Neural progenitor cell (in vitro differentiated cells): ENCODE results near the gene AKAP8.

Source experiments
- EZH2 ChIP-seq: fragments of 200-600 bp; sonication (generic); IDR thresholded peaks from 2 replicates; pipeline ENCODE4 v1.6.1; 2017; ENCODE audit warnings: antibody characterized with exemption, mild to moderate bottlenecking, moderate library complexity
- EZH2phosphoT487 ChIP-seq: fragments of 200-600 bp; sonication (generic); IDR thresholded peaks from 2 replicates; pipeline ENCODE4 v1.6.1; 2017; ENCODE audit warnings: antibody characterized with exemption
- TF ChIP-seq, protein P1 (sequence below): fragments of 200-600 bp; sonication (generic); IDR thresholded peaks from 2 replicates; pipeline ENCODE4 v1.5.1; 2017; ENCODE audit warnings: antibody characterized with exemption, mild to moderate bottlenecking

DNA sequence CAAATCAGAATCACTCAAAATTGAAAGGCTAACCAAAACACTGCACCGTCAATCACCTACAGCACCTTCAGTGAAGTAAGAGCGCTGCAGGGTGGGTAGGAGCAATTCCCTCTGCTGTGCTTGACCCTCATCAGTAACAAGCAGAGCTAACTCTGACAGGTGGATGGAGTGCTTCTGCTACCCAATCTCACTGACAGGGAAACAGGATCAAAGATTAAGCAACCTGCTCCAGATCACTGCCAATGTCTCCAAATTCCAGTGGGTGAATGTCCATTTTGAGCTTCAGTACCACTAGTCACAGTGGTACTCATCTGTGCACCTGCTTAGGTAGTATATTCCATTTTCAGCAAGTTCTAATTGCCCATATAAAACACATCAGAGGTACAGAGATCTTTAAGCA lies 72.4 kb downstream of the AKAP8 start:
- TF ChIP-seq, protein P1, sequence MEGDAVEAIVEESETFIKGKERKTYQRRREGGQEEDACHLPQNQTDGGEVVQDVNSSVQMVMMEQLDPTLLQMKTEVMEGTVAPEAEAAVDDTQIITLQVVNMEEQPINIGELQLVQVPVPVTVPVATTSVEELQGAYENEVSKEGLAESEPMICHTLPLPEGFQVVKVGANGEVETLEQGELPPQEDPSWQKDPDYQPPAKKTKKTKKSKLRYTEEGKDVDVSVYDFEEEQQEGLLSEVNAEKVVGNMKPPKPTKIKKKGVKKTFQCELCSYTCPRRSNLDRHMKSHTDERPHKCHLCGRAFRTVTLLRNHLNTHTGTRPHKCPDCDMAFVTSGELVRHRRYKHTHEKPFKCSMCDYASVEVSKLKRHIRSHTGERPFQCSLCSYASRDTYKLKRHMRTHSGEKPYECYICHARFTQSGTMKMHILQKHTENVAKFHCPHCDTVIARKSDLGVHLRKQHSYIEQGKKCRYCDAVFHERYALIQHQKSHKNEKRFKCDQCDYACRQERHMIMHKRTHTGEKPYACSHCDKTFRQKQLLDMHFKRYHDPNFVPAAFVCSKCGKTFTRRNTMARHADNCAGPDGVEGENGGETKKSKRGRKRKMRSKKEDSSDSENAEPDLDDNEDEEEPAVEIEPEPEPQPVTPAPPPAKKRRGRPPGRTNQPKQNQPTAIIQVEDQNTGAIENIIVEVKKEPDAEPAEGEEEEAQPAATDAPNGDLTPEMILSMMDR = no peak
- TF ChIP-seq EZH2 (no peak), EZH2phosphoT487 (no peak)
